HT1080 (cell line): ENCODE measurements around the gene LRRC4C. TPM values are rescaled to one million over a fixed set of nuclear protein-coding genes. Genes with fewer than 3 reads are reported as not detected.

Experiments
- DNase-seq: peaks from one replicate; pipeline ENCODE4 v3.0.0-alpha.2; 2015; ENCODE audit warnings: low read depth
- total RNA-seq: library from RNA; depleted of rRNA; stranded (reverse); fragments of >200 nt; shearing (Covaris generic); gene quantifications from 2 replicates; pipeline ENCODE4 v1.2.3, GENCODE V29; 2014

LRRC4C gene
- total RNA-seq, 1 experiment from 2014 or later = not detected

GRCh38 chr11:41121600-41121999 is 337.9 kb downstream of the LRRC4C start:
- no peak for DNase-seq

GRCh38 chr11:41119484-41119883 is 340.0 kb downstream of the LRRC4C start:
- no peak for DNase-seq

- DNase-seq = no peak
These were observed 340.9 kb downstream of the LRRC4C start for GRCh38 chr11:41118521-41118920.

- DNase-seq = no peak
These were observed 342.5 kb downstream of the LRRC4C start for GRCh38 chr11:41116970-41117369.

GRCh38 chr11:41115066-41115465 is 344.4 kb downstream of the LRRC4C start:
- no peak for DNase-seq

GRCh38 chr11:41113160-41113559 is 346.3 kb downstream of the LRRC4C start:
- no peak for DNase-seq

GRCh38 chr11:41110527-41110926 is 348.9 kb downstream of the LRRC4C start:
- no peak for DNase-seq

GRCh38 chr11:41102471-41102870 is 357.0 kb downstream of the LRRC4C start:
- no peak for DNase-seq

GRCh38 chr11:41099654-41100053 is 359.8 kb downstream of the LRRC4C start:
- no peak for DNase-seq

- DNase-seq = no peak
These were observed 374.3 kb downstream of the LRRC4C start for GRCh38 chr11:41085123-41085522.

GRCh38 chr11:41081756-41082285 is 377.6 kb downstream of the LRRC4C start:
- DNase-seq = no peak

- no peak for DNase-seq
These were observed 385.1 kb downstream of the LRRC4C start for GRCh38 chr11:41074318-41074717.

- DNase-seq = no peak
These were observed 394.0 kb downstream of the LRRC4C start for GRCh38 chr11:41065432-41065831.

GRCh38 chr11:41058138-41058537 is 401.3 kb downstream of the LRRC4C start:
- DNase-seq = no peak

- DNase-seq = no peak
These were observed 402.4 kb downstream of the LRRC4C start for GRCh38 chr11:41056892-41057569.

- DNase-seq = no peak
These were observed 405.6 kb downstream of the LRRC4C start for GRCh38 chr11:41053894-41054293.

GRCh38 chr11:41051919-41052635 is 407.4 kb downstream of the LRRC4C start:
- DNase-seq = no peak

- no peak for DNase-seq
These were observed 408.7 kb downstream of the LRRC4C start for GRCh38 chr11:41050791-41051190.

- DNase-seq = no peak
These were observed 412.2 kb downstream of the LRRC4C start for GRCh38 chr11:41047229-41047628.

GRCh38 chr11:41045266-41045665 is 414.2 kb downstream of the LRRC4C start:
- no peak for DNase-seq

- no peak for DNase-seq
These were observed 414.7 kb downstream of the LRRC4C start for GRCh38 chr11:41044747-41045146.

- DNase-seq = no peak
These were observed 416.8 kb downstream of the LRRC4C start for GRCh38 chr11:41042688-41043087.

- no peak for DNase-seq
These were observed 419.0 kb downstream of the LRRC4C start for GRCh38 chr11:41040474-41040873.
